ENCODE results near the gene NSG2. TPM values are rescaled to one million over a fixed set of nuclear protein-coding genes. Genes with fewer than 3 reads are reported as not detected.

Gene NSG2
- total RNA-seq, result not detected in 2 replicates

- peak; percentile 85 for DNase-seq (ENCODE audit: low read depth in 2 of 2)
Measured at GRCh38 chr5:174045470-174046025, at the start of gene NSG2. TSS of gene NSG2 (plus strand) at chr5:174045706. CDS start at chr5:174046756, 1,050 bp downstream.

GRCh38 chr5:173997331-173997730, 48.2 kb upstream of the NSG2 start:
- no peak for DNase-seq (ENCODE audit: low read depth in 2 of 2)

GRCh38 chr5:173998531-173998930, 47.0 kb upstream of the NSG2 start:
- DNase-seq (ENCODE audit: low read depth in 2 of 2), result peak in 1 of 2 donors; percentile 47

GRCh38 chr5:174000076-174000475, 45.4 kb upstream of the NSG2 start:
- DNase-seq (ENCODE audit: low read depth in 2 of 2), result no peak

- DNase-seq (ENCODE audit: low read depth in 2 of 2), result no peak
Measured at GRCh38 chr5:174003795-174004194, 41.7 kb upstream of the NSG2 start.

- DNase-seq (ENCODE audit: low read depth in 2 of 2), result no peak
Measured at GRCh38 chr5:174008922-174009321, 36.6 kb upstream of the NSG2 start.

GRCh38 chr5:174010365-174010764, 35.1 kb upstream of the NSG2 start:
- DNase-seq (ENCODE audit: low read depth in 2 of 2), result no peak

GRCh38 chr5:174011441-174011840, 34.1 kb upstream of the NSG2 start:
- DNase-seq (ENCODE audit: low read depth in 2 of 2), result no peak

- DNase-seq (ENCODE audit: low read depth in 2 of 2), result peak; percentile 65 to 72
Measured at GRCh38 chr5:174020069-174020927, 25.2 kb upstream of the NSG2 start.

- DNase-seq (ENCODE audit: low read depth in 2 of 2), result no peak
Measured at GRCh38 chr5:174020928-174021304, 24.6 kb upstream of the NSG2 start.

- no peak for DNase-seq (ENCODE audit: low read depth in 2 of 2)
Measured at GRCh38 chr5:174022384-174023095, 23.0 kb upstream of the NSG2 start.

GRCh38 chr5:174030286-174030685, 15.2 kb upstream of the NSG2 start:
- no peak for DNase-seq (ENCODE audit: low read depth in 2 of 2)

GRCh38 chr5:174044466-174045254, 846 bp upstream of the NSG2 start:
- DNase-seq (ENCODE audit: low read depth in 2 of 2), result no peak

- DNase-seq (ENCODE audit: low read depth in 2 of 2), result no peak
Measured at GRCh38 chr5:174046558-174046957, 1.1 kb downstream of the NSG2 start.

GRCh38 chr5:174047472-174048099, 2.1 kb downstream of the NSG2 start:
- DNase-seq (ENCODE audit: low read depth in 2 of 2), result no peak

GRCh38 chr5:174052636-174053035, 7.1 kb downstream of the NSG2 start:
- no peak for DNase-seq (ENCODE audit: low read depth in 2 of 2)

- DNase-seq (ENCODE audit: low read depth in 2 of 2), result no peak
Measured at GRCh38 chr5:174053905-174054304, 8.4 kb downstream of the NSG2 start.

GRCh38 chr5:174056064-174056847, 10.8 kb downstream of the NSG2 start:
- no peak for DNase-seq (ENCODE audit: low read depth in 2 of 2)

- DNase-seq (ENCODE audit: low read depth in 2 of 2), result no peak
Measured at GRCh38 chr5:174057206-174057605, 11.7 kb downstream of the NSG2 start.

- no peak for DNase-seq (ENCODE audit: low read depth in 2 of 2)
Measured at GRCh38 chr5:174058433-174059122, 13.1 kb downstream of the NSG2 start.

All from lung microvascular endothelial cell (primary cell).